Erythroblast (primary cell): ENCODE measurements around the gene CBLB.

ENCODE experiments used
- GATA1 ChIP-seq: IDR thresholded peaks from 2 replicates; pipeline ENCODE4 v1.6.1; 2011; ENCODE audit warnings: low read depth, mild to moderate bottlenecking, control low read depth, low read length, moderate library complexity
- POLR2A ChIP-seq: IDR thresholded peaks from 2 replicates; pipeline ENCODE4 v1.6.1; 2011; ENCODE audit warnings: mild to moderate bottlenecking, low read length

DNA sequence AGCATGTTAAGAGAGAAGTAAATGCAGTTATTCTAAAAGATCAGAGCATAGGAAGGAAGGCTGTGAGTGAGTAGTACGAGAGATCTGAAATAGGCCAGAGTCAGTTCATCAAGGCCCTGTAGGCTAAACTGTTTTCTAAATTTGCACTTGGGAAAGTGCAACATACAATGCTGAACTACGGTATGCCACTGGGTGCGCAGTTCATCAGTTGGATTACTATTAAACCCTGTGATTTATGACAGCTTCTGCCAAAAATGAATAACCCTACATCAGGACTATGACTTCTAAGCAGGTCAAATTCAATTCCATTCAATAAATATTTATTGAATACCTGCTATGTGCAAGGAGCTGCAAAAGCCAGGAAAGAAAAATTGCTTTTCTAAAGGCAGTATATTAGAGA is 10.8 kb downstream of the CBLB start:
- TF ChIP-seq POLR2A (no peak), GATA1 (no peak)
